DND-41 (cell line): ENCODE measurements around the gene IFT80.

Experiments
- ATAC-seq: fragments of 200-7000 bp; cut with Tn5 transposase; 3 replicates; pipeline ENCODE4 v1.9.1; 2021; ENCODE audit warnings: low read depth; ENCODE audit not compliant: insufficient read depth
- DNase-seq: peaks from one replicate; pipeline ENCODE4 v3.0.0-alpha.2; 2020
- H2AFZ ChIP-seq: 2 replicates; pipeline ENCODE4 v1.6.0; 2012; ENCODE audit warnings: low read depth, low read length
- H3K27ac ChIP-seq: 2 replicates; pipeline ENCODE4 v1.5.1; 2012; ENCODE audit warnings: low read length, inconsistent platforms
- H3K27me3 ChIP-seq: fragments of 200-600 bp; sonication (generic); 2 replicates; pipeline ENCODE4 v1.6.0; 2012; ENCODE audit warnings: low read length, mild to moderate bottlenecking, inconsistent platforms; ENCODE audit not compliant: insufficient read depth, poor library complexity
- H3K36me3 ChIP-seq: 2 replicates; pipeline ENCODE4 v1.5.1; 2012; ENCODE audit warnings: low read length, inconsistent platforms; ENCODE audit not compliant: insufficient read depth
- H3K4me1 ChIP-seq: 2 replicates; pipeline ENCODE4 v1.5.1; 2012; ENCODE audit warnings: mild to moderate bottlenecking, low read length; ENCODE audit not compliant: insufficient read depth
- H3K4me2 ChIP-seq: 2 replicates; pipeline ENCODE4 v1.6.0; 2012; ENCODE audit warnings: mild to moderate bottlenecking, moderate library complexity, low read length, inconsistent platforms; ENCODE audit not compliant: insufficient read depth
- H3K4me3 ChIP-seq, 2 experiments: fragments of 200-600 bp in 1 of 2; shearing (Covaris generic) in 1 of 2; 2 replicates each; pipeline ENCODE4 v1.5.1; 2012 to 2016; ENCODE audit warnings: inconsistent platforms in 2 of 2, low read length in 2 of 2, mild to moderate bottlenecking in 2 of 2, low read depth in 1 of 2, moderate library complexity in 1 of 2
- H3K79me2 ChIP-seq: 2 replicates; pipeline ENCODE4 v1.6.0; 2012; ENCODE audit warnings: low read length, inconsistent platforms; ENCODE audit not compliant: insufficient read depth
- H3K9ac ChIP-seq: 2 replicates; pipeline ENCODE4 v1.6.0; 2012; ENCODE audit warnings: low read depth, mild to moderate bottlenecking, inconsistent platforms, low read length, moderate library complexity
- H3K9me3 ChIP-seq: 2 replicates; pipeline ENCODE4 v1.5.1; 2012; ENCODE audit warnings: low read length, moderate library complexity, mild to moderate bottlenecking, inconsistent platforms; ENCODE audit not compliant: insufficient read depth, severe bottlenecking
- H4K20me1 ChIP-seq: 2 replicates; pipeline ENCODE4 v1.6.0; 2012; ENCODE audit warnings: low read length; ENCODE audit not compliant: insufficient read depth
- EZH2 ChIP-seq: IDR thresholded peaks from 3 replicates; pipeline ENCODE4 v1.6.1; 2012; ENCODE audit warnings: borderline replicate concordance, low read depth, mild to moderate bottlenecking, moderate library complexity, low read length, inconsistent platforms; ENCODE audit not compliant: severe bottlenecking
- TF ChIP-seq, protein P1 (sequence below): IDR thresholded peaks from 2 replicates; pipeline ENCODE4 v1.5.1; 2012; ENCODE audit warnings: borderline replicate concordance, low read length, moderate library complexity, mild to moderate bottlenecking; ENCODE audit not compliant: poor library complexity, severe bottlenecking; ENCODE audit errors: extremely low read depth

The IFT80 gene

DNA sequence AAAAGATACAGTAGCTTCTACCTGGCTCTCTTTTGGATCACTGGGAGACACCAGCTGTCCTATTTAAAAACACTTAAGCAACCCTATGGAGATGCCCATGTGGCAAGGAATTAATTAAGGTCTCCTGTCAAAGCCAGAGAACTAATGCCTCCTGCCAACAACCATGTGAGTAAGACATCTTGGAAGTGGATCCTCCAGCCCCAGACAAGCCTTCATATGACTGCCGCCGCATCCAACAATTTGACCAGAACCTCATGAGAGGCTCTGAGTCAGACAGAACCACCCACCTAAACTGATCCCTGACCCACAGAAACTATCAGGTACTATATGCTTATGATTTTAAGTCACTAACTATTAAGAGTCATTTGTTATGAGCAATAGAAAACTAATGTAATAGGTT lies 22.3 kb downstream of the IFT80 start:
- H2AFZ ChIP-seq: no peak overlapping the region
- H3K36me3 ChIP-seq: peaks cover 41% of the 10 kb centered on the region
- H3K27ac ChIP-seq: no peak overlapping the region
- no peak for TF ChIP-seq EZH2
- TF ChIP-seq, protein P1, sequence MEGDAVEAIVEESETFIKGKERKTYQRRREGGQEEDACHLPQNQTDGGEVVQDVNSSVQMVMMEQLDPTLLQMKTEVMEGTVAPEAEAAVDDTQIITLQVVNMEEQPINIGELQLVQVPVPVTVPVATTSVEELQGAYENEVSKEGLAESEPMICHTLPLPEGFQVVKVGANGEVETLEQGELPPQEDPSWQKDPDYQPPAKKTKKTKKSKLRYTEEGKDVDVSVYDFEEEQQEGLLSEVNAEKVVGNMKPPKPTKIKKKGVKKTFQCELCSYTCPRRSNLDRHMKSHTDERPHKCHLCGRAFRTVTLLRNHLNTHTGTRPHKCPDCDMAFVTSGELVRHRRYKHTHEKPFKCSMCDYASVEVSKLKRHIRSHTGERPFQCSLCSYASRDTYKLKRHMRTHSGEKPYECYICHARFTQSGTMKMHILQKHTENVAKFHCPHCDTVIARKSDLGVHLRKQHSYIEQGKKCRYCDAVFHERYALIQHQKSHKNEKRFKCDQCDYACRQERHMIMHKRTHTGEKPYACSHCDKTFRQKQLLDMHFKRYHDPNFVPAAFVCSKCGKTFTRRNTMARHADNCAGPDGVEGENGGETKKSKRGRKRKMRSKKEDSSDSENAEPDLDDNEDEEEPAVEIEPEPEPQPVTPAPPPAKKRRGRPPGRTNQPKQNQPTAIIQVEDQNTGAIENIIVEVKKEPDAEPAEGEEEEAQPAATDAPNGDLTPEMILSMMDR: no peak
- no peak overlapping the region for H3K4me2 ChIP-seq
- no peak for ATAC-seq
- H3K79me2 ChIP-seq: no peaks in the 10 kb centered on the region; the same call in 1 of the 2 replicates
- H3K27me3 ChIP-seq: no peaks in the 10 kb centered on the region
- H3K9ac ChIP-seq: no peak overlapping the region
- no peaks in the 10 kb centered on the region for H3K4me1 ChIP-seq
- no peak for DNase-seq
- no peaks in the 10 kb centered on the region; the same call in 1 of the 2 replicates for H4K20me1 ChIP-seq
- H3K9me3 ChIP-seq: no peaks in the 10 kb centered on the region
- no peak overlapping the region for H3K4me3 ChIP-seq

DNA sequence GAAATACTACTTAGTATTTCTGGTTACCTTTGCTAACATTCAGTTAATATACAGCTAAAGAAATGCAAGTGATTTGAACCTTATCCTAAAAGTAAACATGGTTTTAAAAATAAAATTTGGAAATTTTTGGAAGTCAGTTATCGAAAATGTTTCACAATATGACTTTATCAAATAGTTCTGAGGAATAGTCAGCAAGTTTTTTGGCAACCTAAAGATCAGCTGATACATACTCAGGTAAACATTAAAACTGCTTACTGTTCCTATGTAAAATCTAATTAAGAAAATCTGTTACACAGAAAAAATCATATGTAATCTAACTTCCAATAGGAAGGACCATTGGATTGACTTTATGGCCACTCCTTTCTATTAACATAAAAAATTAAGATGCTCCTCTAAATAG lies 24.1 kb downstream of the IFT80 start:
- Histone ChIP-seq H3K9ac (no peak overlapping the region), H3K79me2 (no peaks in the 10 kb centered on the region), H3K27me3 (no peaks in the 10 kb centered on the region), H3K27ac (no peak overlapping the region), H3K36me3 (peaks cover 31% of the 10 kb centered on the region), H3K4me3 (no peak overlapping the region), H4K20me1 (peaks cover 6% of the 10 kb centered on the region; the same call in 1 of the 2 replicates), H3K4me1 (peaks cover 17% of the 10 kb centered on the region), H3K4me2 (no peak overlapping the region), H3K9me3 (no peaks in the 10 kb centered on the region), H2AFZ (no peak overlapping the region)
- no peak for TF ChIP-seq EZH2
- TF ChIP-seq, protein P1: no peak
- no peak for DNase-seq
- ATAC-seq: no peak

DNA sequence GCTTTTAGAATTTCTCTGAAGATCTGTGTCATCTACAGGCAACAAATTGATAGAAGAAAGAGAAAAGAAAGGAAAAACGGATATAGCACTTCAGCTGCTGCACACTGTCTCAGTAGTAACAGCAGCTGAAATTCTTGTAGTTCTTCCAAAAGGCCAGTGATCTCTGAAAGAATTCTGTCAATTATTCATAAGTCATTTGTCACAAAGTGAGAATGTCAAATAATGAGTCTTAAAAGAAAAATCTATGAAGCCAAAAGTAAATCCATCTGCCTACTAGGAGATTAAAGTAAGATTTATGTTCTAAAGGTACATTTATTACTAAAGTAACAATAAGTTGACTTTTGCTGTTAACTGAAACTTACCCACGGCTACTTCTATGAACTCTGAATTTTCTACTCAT lies 24.6 kb downstream of the IFT80 start:
- Histone ChIP-seq H3K27me3 (no peaks in the 10 kb centered on the region), H3K9ac (no peak overlapping the region), H3K4me1 (peaks cover 21% of the 10 kb centered on the region), H3K4me2 (no peak overlapping the region), H4K20me1 (peaks cover 6% of the 10 kb centered on the region; the same call in 1 of the 2 replicates), H3K79me2 (no peaks in the 10 kb centered on the region), H2AFZ (no peak overlapping the region), H3K27ac (no peak overlapping the region), H3K36me3 (peaks cover 31% of the 10 kb centered on the region), H3K4me3 (no peak overlapping the region), H3K9me3 (no peaks in the 10 kb centered on the region)
- TF ChIP-seq, protein P1: no peak
- no peak for TF ChIP-seq EZH2
- DNase-seq (no peak), ATAC-seq (no peak)

DNA sequence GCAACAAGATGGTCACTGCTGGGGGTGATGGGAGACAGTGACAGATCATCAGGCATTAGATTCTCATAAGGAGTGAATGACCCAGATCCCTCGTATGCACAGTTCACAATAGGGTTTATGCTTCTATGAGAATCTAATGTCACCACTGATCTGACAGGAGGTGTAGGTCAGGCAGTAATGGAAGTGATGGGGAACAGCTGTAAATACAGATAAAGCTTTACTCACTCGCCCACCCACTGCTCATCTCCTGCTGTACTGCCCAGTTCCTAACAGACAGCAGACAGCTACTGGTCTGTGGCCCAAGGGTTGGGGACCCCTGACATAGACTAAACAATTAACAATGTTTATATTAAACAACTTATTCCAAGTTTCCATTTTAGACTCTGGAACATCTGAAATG lies 25.4 kb downstream of the IFT80 start:
- H3K4me3 ChIP-seq: no peak overlapping the region
- H3K9me3 ChIP-seq: no peaks in the 10 kb centered on the region
- H2AFZ ChIP-seq: no peak overlapping the region
- no peaks in the 10 kb centered on the region for H3K27me3 ChIP-seq
- no peak overlapping the region for H3K4me2 ChIP-seq
- H3K27ac ChIP-seq: no peak overlapping the region
- H3K36me3 ChIP-seq: peaks cover 31% of the 10 kb centered on the region
- no peaks in the 10 kb centered on the region for H3K79me2 ChIP-seq
- no peak overlapping the region for H3K9ac ChIP-seq
- no peak for TF ChIP-seq EZH2
- TF ChIP-seq, protein P1: no peak
- ATAC-seq (no peak), DNase-seq (no peak)
- H4K20me1 ChIP-seq: peaks cover 6% of the 10 kb centered on the region; the same call in 1 of the 2 replicates
- H3K4me1 ChIP-seq: peaks cover 30% of the 10 kb centered on the region
